IPS-NIHi11 (cell line): Measurements from ENCODE around the gene NEGR1.

Experiments used
- DNase-seq: peaks from one replicate; pipeline ENCODE4 v3.0.0; 2012; ENCODE audit warnings: mixed read lengths, low spot score

The NEGR1 gene

DNA sequence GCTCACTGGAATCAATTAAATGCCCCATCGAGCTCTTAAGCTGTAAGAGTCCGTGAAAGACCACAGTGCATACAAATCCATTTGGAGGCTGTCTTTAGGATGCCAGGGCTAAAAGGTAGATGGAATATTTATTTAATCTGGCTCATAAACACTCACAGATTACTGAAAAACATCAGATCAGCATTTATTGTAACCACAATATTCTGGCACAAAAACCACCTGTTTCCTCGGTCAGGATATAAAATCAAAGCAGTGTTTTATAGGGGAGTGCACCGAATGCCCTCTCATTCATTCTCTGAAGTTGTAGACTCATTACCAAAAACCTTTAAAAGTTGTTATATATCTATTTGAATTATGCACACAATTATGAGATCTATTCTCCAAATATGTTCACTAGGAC, 500.9 kb downstream of the NEGR1 start:
- no peak for DNase-seq

DNA sequence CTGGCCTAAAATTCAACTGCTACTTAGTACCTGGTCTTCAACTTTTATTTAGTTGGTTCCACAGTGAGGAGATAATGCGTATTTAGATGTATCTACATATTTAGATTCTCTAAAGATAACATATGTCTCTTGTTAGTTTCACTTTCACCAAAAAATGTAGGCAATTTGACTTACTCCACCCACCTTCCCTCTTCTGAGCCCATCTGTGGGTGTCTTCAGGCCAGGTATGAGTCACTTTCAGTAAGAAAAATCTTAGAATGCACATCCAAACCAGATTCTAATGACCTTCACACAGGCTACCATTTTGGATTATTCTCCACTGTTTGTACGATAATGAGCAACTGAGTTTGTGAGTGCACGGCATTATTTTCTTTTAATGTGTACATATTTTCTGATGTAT, 501.7 kb downstream of the NEGR1 start:
- no peak for DNase-seq

DNA sequence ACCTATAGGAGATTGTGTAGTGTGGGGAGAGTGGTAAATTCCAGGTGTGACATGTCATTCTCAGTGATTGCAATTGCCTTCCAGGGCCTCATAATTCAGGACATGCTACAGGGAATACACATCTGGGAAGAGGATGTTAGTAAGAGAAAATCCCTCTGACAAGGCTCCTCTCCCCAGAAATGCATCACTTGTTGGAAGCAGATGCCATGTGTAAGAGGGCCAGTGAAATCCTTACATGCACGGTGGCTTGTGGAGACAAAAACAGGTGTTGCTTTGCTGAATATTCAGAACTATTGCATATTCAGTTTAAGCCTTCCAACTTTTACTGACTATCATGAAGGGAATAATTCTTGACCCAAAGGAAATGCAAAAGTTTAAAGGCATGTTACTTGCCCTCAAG, 503.4 kb downstream of the NEGR1 start:
- DNase-seq, result no peak

DNA sequence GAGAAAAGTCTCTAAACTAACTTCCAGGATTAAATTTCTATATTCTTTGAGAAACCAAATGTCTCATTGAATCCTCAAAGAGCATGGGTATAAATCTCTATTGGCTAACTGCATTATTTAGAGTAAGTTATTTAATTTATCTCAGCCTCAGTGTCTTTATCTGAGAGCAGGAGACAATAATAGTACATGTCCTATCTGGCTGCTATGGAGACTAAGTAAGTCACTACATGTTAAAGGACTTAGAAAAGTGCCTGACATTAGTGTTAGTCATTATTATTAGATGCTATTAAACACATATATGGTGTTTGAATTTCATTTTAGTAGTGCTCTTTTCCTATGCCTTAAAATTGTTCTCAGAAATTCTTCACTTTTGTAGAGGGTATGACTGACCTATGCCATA, 505.2 kb downstream of the NEGR1 start:
- no peak for DNase-seq

DNA sequence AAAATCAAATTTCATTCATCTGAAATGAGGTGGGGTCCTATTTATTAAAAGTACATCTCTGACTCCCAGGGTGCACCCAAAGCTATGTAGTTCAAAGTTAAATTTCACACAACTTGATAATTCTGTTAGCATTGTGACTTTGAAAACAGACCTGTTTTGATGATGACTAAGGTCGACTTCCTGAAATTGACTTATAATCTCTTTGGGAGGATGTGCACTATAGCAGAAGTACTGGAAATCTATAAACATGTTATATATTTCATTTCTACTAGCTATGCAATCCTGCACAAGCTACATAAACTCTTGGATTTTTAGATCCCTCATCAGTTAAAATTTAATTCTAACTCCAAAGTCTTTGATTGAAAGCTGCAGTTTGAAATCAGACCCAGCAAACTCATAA, 507.6 kb downstream of the NEGR1 start:
- DNase-seq, result no peak

DNA sequence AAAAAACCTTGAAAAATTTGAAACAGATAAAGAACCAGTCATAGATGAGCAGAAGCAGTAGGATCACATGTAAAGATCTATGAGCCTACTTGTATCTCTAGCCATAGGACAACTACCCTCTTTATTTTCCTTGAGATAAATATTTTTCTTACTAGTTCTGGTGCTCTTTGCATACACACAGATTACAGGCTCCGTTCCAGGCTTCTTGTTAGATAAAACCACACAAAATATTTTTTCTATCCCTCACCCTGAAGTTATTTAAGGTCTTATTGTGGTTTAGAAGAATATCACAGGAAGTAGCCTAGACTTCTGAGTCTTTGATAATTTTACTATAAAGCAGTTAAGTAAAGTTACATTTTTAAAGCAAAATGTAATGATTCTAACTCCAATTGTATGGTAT, 512.2 kb downstream of the NEGR1 start:
- no peak for DNase-seq

DNA sequence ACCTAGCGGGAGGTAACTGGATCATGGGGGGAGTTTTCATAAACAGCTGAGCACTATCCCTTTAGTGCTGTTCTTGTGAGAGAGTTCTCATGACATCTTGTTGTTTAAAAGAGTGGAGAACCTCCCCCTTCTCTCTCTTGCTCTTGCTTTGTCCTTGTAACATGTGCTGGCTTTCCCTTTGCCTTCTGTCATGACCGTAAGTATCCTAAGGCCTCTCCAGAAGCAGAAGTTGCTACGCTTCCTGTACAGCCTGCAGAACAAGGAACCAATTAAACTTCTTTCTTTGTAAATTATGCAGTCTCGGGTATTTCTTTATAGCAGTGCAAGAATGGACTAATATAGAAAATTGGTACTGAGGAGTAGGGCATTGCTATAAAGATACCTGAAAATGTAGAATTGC, 515.6 kb downstream of the NEGR1 start:
- no peak for DNase-seq

DNA sequence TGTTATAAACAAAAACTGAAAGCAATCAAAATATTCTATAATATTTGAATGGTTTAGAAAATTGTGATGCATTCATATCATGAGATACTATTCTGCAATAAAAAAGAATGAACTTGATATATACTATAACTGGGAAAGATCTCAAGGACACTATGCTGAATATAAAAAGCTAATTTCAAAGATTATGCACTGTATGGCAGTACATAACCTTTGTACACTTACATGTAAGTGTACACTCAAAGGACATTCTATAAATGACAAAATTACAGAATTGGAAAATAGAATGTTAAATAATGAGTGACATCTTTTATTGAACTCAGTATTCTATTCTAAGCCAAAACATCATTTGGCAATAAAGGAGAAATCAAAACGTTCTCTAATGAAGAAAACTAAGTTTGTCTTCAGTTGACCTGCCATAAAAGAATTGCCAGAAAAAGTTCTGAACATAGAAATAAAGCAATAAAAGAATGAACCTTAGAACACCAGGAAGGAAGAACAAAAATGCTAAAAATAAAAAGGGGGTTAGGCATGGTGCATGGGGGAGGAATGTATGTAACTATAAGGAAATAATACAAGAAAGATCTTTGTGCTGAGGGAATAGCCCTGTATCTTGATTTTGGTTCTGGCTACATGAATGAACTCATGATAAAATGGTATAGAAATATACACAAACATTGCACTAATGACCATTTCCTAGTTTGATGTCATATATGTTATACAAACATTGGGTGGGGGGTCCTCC, 519.7 kb downstream of the NEGR1 start:
- DNase-seq, result no peak

DNA sequence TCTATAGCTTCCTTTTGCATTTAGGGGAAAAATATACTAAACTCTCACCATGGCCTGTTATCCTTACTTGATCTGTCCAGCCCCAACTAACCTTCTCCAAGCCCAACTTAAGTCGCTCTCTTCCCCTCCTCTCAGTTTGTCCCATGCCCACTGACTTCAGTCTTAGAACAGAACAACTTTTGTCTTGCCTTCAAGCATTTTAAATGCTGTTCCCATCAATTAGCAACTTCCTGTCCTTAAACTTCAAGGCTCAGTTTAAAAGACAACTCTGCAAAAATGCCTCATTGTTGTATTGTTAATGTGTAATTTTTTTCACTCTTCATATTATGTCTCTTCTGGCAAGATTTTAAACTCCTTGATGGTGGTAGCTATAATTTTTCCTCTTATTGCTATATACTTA, 526.9 kb downstream of the NEGR1 start:
- DNase-seq, result no peak

DNA sequence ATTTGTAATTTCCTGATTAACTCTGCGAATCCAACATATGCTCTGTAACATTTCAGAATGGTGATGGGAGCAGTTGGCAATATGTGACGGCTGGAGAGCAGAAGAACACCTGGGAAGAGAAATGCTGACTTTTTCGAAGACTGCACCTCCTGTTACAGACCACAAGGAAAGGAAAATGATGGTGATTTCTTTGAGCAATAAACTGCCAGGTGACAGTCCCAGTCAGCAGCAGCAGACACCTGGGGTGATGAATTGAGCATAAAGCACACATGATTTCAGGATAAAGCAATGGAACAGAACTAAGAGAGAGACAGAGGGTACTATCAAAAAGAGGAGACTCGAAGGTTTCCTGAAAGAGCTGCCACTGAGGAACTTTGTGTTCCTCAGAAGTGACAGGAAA, 528.6 kb downstream of the NEGR1 start:
- no peak for DNase-seq

DNA sequence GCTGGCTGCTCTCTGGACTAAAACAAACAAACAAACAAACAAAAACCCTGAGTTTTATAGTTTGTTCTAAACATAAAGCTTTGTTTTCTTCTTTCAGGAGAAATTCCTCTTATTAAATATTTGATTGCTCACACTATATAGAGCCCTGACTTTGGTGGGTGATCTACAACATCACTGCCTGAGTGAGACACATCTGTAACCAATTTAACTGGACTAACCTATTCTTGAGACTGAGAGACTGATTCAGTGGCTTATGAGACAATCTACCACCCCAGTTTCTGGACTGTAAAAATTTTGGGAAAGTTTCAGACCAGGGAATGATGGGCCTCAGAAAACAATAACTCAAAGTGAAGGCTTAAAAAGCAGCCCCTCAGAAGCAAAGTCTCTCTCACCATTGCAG, 537.0 kb downstream of the NEGR1 start:
- no peak for DNase-seq

DNA sequence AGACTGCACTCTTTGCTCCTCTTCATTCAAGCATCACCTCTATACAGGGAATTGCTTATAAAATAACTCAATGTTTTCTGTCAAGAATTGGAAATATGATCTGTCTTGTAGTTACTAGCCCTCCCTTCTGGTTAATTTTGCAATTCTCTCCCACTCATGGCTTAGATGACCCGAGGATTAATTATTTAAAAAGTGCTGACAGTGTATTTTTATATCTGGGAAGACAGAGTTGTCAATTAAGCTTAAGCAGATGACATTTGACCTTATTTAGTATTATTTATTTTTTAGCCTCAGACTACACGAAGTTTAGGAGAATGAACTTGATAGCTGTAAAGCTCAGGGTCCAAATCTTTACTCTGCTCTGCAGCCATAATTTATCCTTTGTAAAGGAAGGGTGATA, 538.5 kb downstream of the NEGR1 start:
- DNase-seq, result no peak

DNA sequence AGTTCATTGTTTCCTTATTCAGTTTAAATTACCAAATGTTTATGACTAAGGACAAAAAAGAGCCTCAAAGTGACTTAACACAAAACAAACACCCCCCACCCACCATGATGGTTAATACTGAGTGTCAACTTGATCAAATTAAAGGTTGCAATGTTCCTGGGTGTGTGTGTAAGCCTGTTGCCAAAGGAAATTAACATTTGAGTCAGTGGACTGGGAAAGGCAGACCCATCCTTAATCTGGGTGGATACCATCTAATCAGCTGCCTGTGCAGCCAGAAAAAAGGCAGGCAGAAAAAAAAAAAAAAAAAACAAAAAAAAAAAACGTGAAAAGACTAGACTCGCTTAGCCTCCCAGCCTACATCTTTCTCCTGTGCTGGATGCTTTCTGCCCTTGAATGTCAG, 543.4 kb downstream of the NEGR1 start:
- DNase-seq, result no peak

DNA sequence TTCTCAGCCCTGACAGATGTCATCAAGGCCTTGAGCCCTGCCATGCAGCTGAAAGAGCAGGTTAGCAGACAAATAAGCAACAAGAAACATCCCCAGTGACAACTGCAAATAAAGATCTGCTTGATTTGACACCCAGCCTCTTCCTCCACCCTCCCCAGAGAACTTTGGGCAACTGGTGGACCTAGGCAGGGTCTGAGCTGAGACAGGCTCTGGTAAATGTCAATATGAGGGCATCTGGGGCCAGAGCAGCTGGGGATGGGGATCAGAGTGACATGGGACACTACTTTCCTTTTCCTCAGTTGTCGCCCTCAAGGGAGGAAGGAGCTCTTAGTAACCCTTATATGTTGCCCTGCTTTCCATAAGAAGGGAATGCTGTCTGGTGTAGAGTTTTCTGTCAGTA, 544.1 kb downstream of the NEGR1 start:
- no peak for DNase-seq

DNA sequence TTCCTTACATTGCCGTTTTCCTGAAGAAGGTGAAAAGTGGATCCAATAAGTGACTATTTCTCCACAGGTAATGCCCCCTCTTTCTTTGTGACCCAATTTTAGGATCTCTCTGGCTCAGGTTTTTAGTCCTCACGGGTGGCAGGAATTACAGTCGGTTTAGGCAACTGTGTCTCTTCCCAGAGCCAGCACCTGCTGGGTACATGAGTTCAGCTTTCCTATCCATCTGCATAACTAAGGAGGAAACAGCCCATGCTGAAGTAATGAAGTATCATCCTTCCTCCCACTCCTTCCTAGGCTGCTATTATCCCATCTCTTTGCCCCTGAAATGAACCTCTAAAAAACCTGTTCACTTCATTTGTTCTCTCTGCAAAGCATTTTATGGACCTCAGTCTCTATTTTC, 544.6 kb downstream of the NEGR1 start:
- peak; percentile 23 for DNase-seq

DNA sequence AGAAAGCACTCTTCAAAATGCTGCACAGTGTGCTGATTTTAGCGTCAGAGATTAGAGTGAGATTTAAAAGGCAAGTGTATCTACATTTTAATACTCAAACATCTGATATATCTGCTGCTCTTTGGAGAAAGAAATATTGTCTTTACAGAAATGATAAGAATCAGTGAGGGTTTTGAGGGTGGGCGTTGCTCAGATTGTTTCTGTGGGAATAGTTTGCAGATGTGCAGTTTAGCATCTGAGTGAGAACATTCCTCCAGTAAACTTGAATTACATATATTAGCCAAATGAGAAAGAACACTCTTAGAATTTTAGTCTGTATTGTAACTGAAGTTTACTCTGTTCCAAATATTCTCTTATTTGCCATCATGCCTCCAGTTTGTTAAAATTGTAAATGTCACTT, 549.2 kb downstream of the NEGR1 start:
- no peak for DNase-seq

DNA sequence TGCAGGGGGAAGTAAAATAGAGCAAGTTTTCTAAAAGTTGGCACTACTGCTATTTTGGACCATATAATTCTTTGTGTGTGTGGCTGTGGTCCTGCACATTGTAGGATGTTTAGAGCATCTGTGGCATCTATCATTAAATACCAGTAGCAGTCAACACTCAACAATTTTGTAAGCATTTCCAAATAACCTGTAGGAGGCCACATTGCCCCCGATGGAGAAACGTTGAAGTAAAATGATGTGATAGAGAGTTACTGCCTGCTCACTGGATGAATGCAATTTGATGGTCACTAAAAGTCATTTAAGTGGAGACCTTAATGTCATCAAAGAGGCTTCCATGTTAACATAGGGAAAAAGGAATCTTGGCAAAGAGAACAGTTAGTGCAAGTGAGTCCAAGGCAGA, 560.8 kb downstream of the NEGR1 start:
- DNase-seq, result no peak

DNA sequence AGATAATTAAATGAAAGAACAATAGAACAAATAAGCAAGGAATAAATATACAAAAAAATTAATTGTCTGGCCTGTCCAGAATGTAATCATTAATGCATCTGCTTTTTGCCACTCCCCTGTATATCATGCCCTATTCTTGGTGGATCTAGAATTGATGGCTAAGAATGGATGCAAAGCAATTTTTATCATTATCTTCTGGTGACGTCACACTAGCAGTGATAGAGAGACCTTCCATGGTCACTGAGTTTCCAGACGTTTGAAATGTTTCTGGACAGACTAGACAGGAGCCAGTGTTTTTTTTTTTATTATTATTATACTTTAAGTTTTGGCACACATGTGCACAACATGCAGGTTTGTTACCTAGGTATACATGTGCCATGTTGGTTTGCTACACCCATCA, 563.0 kb downstream of the NEGR1 start:
- no peak for DNase-seq

DNA sequence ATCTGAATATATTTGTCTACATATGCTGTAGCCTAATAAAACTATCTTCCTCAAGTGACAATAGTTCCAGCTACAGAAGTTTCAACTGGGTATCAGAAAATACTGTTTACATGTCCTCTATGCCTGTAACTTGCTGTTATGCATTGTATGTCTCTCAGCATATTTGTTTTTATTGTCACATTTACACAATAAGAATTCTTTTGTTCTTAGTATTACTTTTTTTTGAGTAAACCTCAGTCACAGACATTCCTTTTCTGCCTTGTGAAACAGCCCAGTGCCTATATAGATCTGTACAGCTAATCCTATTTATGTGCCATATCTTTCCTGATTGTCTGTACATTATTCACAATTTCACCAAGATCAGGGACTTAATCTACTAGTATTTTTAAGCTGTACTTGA, 565.2 kb downstream of the NEGR1 start:
- DNase-seq, result no peak

DNA sequence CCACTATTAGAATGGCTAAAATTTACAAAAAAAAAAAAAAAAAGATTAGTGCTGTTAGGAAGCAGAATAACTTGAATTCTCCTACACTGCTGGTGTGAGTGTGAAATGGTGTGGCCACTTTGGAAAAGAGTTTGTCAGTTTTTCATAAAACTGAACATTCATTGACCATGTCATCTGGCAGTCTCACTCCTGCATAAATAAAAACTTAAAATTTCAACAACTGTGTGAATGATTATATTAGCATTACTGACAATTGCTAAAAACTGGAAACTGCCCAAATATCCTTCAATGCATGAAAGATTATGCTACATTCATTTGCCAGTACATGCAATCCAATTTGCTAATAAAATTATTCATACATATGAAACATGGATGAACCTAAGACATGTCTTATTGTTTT, 570.9 kb downstream of the NEGR1 start:
- DNase-seq, result no peak

DNA sequence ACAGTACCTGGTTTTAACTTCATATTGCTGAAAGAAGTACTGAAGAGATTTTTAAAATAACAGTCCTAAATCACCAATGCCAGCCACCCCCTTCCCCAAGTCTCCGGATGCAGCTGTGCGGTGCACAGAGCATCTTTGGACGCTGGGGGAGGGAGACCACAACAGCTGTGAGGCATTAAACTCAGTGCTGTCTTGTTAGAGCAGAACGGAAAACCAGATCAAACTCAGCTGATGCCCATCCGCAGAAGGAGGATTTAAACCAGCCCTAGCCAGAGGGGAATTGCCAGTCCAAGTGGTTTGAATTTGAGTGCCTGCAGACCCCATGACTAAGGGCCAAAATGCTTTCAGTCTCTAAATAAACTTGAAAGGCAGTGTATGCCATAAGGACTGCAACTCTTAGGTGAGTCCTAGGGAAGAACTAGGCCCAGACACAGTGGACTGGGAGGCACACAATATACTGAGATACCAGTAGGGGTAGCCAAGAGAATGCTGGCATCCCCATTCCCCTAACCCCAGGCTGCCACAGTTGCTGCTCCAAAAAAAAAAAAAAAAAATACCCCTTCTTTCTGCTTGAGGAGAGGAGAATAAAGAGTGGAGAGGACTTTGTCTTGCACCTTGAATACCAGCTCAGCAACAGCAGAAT, 576.2 kb downstream of the NEGR1 start:
- peak; percentile 7 for DNase-seq

DNA sequence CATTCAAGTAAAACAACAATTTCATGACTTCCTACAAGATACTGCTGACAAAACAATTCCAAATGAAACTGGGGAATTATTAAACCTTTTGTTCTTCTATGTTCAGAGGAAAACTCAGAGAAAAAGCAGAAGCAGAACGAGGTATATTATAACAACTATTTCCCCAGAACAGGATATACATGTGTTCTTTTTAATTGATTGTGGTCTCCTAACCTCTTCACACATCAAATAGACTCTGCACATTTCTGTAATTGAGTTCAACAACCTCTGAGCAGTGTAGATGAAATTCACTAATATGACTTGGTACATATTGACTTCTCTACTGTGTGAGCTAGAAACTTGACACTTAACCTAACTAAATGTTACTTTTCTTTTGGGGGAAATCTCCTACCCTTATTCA, 584.2 kb downstream of the NEGR1 start:
- no peak for DNase-seq

DNA sequence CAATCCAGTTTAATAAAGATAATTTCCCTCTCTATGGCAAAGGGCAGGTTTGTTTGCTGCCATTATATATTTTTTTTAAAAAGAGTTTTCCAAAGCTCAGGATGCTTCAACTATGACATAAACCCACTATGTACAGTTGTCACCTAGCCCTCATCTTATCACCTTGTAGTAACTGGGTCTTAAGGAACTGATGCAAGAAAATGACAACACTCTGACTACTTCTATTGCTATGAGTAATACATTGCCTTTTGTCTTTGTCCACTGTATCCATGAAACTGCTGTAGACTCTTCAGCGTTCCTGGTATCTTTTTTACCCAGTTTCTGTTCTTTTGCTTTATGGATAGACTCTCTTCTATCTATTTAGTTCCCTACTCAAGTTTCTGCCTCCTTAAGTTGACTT, 586.5 kb downstream of the NEGR1 start:
- no peak for DNase-seq

DNA sequence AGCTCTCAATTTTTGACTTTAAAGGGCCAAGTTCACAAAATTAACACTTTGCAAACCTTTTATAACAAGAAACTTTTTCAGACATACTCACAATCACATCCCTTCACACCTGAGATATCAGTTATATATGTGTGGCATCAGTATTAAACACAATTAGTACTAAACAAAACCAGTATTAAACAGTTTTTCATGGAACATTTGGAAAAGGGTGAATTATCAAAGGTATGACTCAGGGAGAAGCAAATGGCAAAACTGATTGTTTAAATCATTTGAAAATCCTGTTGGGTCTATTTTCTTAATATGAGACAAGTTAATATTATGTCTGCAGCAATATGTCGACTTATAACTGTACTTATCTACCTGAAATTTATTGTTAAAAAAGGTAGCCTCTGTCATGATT, 587.3 kb downstream of the NEGR1 start:
- DNase-seq, result no peak
